Ishikawa (cell line): ENCODE data around the gene CLEC1B.

Source experiments
- CREB1 ChIP-seq: IDR thresholded peaks from 2 replicates; pipeline ENCODE4 v1.6.1; 2012; ENCODE audit warnings: low read depth
- EGR1 ChIP-seq: IDR thresholded peaks from 2 replicates; pipeline ENCODE4 v1.6.1; 2012
- EP300 ChIP-seq: IDR thresholded peaks from 2 replicates; pipeline ENCODE4 v1.6.1; 2012; ENCODE audit warnings: borderline replicate concordance
- RAD21 ChIP-seq: IDR thresholded peaks from 2 replicates; pipeline ENCODE4 v1.6.1; 2012; ENCODE audit warnings: low read depth

DNA sequence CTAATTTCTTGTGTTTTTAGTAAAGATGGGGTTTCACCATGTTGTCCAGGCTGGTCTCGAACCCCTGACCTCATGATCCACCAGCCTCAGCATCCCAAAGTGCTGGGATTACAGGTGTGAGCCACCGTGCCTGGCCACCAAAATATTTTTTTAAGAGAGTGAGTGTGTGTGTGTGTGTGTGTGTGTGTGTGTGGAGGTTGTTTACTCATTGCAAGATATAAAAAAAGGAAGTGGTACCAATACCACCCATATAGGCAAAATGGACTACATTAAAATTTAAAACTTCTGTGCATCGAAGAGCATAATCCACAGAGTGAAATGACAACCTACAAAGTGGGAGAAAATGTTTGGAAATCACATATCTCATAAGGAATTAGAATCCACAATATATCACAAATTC lies 51.2 kb downstream of the CLEC1B start:
- no peak for TF ChIP-seq EGR1
- TF ChIP-seq EP300: no peak
- no peak for TF ChIP-seq RAD21
- no peak for TF ChIP-seq CREB1
